Measurements from ENCODE around the gene ATP1A3. TPM values are rescaled to one million over a fixed set of nuclear protein-coding genes. Genes with fewer than 3 reads are reported as not detected.

The ATP1A3 gene
- total RNA-seq, 2 experiments from 2014 or later = 5.5 to 5.9 TPM

- TF ChIP-seq, protein P1, sequence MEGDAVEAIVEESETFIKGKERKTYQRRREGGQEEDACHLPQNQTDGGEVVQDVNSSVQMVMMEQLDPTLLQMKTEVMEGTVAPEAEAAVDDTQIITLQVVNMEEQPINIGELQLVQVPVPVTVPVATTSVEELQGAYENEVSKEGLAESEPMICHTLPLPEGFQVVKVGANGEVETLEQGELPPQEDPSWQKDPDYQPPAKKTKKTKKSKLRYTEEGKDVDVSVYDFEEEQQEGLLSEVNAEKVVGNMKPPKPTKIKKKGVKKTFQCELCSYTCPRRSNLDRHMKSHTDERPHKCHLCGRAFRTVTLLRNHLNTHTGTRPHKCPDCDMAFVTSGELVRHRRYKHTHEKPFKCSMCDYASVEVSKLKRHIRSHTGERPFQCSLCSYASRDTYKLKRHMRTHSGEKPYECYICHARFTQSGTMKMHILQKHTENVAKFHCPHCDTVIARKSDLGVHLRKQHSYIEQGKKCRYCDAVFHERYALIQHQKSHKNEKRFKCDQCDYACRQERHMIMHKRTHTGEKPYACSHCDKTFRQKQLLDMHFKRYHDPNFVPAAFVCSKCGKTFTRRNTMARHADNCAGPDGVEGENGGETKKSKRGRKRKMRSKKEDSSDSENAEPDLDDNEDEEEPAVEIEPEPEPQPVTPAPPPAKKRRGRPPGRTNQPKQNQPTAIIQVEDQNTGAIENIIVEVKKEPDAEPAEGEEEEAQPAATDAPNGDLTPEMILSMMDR (IDR thresholded peaks at IDR 0.05) = peak; percentile 45
- H3K27me3 Mint-ChIP-seq = peaks cover 4% of the 10 kb centered on the region
- POLR2A ChIA-PET = no interaction called here
- no peak overlapping the region for H3K4me3 Mint-ChIP-seq
- CTCF ChIA-PET = interaction anchor here (1.0 to 2.5 kb wide), 4 partner anchors 9 to 23 kb away, joined by 3 to 11 read pairs (median 4); no protein-coding TSS in a partner anchor
- intact Hi-C loops (cut with micrococcal nuclease) = no loop called here
- H3K9me3 Mint-ChIP-seq = no peaks in the 10 kb centered on the region
- H3K36me3 Mint-ChIP-seq (ENCODE audit: low read depth) = no peaks in the 10 kb centered on the region
- ATAC-seq (no peak), DNase-seq (peak; percentile 55)
- H3K27ac Mint-ChIP-seq = no peak overlapping the region
- H3K4me1 Mint-ChIP-seq (ENCODE audit: low read depth) = peaks cover 6% of the 10 kb centered on the region
Observed at GRCh38 chr19:42023121-42023942, 29.3 kb upstream of the ATP1A3 start.

DNA sequence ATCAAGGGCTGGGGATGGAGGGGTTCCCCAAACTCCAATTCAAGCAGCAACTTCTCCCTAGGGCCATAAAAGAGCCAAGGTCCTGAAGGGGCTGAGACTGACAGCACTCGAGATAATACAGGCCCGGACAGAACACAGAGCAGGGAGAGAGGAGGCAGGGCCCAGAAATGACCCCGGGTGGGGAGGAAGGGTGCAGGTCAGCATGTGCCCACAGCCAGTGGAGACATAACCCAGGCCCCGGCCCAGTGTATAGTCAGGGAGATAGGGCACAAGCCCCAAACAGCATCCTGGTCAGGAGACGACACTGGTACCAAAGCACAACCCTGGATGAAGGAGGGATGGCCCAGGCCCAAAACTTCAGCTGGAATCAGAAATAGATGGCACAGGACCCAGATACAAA lies 28.6 kb upstream of the ATP1A3 start:
- no peak for ATAC-seq
- CTCF ChIA-PET = interaction anchor here (1.2 to 2.5 kb wide), 3 partner anchors 10 to 22 kb away, joined by 3 to 11 read pairs (median 4); no protein-coding TSS in a partner anchor
- H3K4me1 Mint-ChIP-seq (ENCODE audit: low read depth) = peaks cover 6% of the 10 kb centered on the region

GRCh38 chr19:42021185-42021584 lies 27.2 kb upstream of the ATP1A3 start:
- intact Hi-C loops (cut with micrococcal nuclease) = no loop called here
- H3K4me1 Mint-ChIP-seq (ENCODE audit: low read depth) = peaks cover 6% of the 10 kb centered on the region
- H3K9me3 Mint-ChIP-seq = no peaks in the 10 kb centered on the region
- peak; percentile 5 for DNase-seq
- H3K27me3 Mint-ChIP-seq = peaks cover 3% of the 10 kb centered on the region
- H3K27ac Mint-ChIP-seq = no peak overlapping the region
- ATAC-seq = no peak
- TF ChIP-seq, protein P1 (IDR thresholded peaks at IDR 0.05) = no peak
- CTCF ChIA-PET = interaction anchor here (1.1 kb wide), 1 partner anchor 14 kb away, joined by 4 read pairs; no protein-coding TSS in a partner anchor
- POLR2A ChIA-PET = no interaction called here
- no peak overlapping the region for H3K4me3 Mint-ChIP-seq
- no peaks in the 10 kb centered on the region for H3K36me3 Mint-ChIP-seq (ENCODE audit: low read depth)

More for the DNA sequence above, 28.6 kb upstream of the ATP1A3 start:
- Mint-ChIP-seq H3K4me3 (no peak overlapping the region), H3K27me3 (peaks cover 5% of the 10 kb centered on the region), H3K9me3 (no peaks in the 10 kb centered on the region), H3K27ac (no peak overlapping the region), H3K36me3 (ENCODE audit: low read depth) (no peaks in the 10 kb centered on the region)
- DNase-seq = no peak
- intact Hi-C loops (cut with micrococcal nuclease) = no loop called here
- TF ChIP-seq, protein P1 (IDR thresholded peaks at IDR 0.05) = no peak
- POLR2A ChIA-PET = no interaction called here

- intact Hi-C loops (cut with micrococcal nuclease) = no loop called here
- ATAC-seq (peak; percentile 24), DNase-seq (no peak)
- TF ChIP-seq, protein P1 (IDR thresholded peaks at IDR 0.05) = no peak
- Mint-ChIP-seq H3K9me3 (no peaks in the 10 kb centered on the region), H3K36me3 (ENCODE audit: low read depth) (no peaks in the 10 kb centered on the region), H3K27me3 (peaks cover 2% of the 10 kb centered on the region), H3K4me3 (no peak overlapping the region), H3K4me1 (ENCODE audit: low read depth) (peaks cover 6% of the 10 kb centered on the region), H3K27ac (no peak overlapping the region)
- POLR2A ChIA-PET = no interaction called here
- CTCF ChIA-PET = interaction anchor here (0.8 to 1.2 kb wide), 3 partner anchors 9 to 665 kb away, joined by 3 read pairs; no protein-coding TSS in a partner anchor
Observed at GRCh38 chr19:42018503-42019193, 24.6 kb upstream of the ATP1A3 start.

All from activated CD8-positive, alpha-beta T cell treated with anti-CD3 and anti-CD28 coated beads for 36 hours (primary cell).